T-helper 1 cell treated with Interleukin-12 subunit alpha and Interleukin-12 subunit beta and Interleukin-4 antibody, amounts not matched to agents 30 μg/mL and 1 μg/mL, for 36 hours (primary cell): ENCODE measurements around the gene ST6GAL2.

ENCODE experiments used
- H3K27ac Mint-ChIP-seq: one replicate; pipeline ENCODE4 v1.8.0; 2021; ENCODE audit warnings: mild to moderate bottlenecking, mixed read lengths
- H3K27me3 Mint-ChIP-seq: one replicate; pipeline ENCODE4 v1.8.0; 2021; ENCODE audit warnings: low read depth, mixed read lengths
- H3K36me3 Mint-ChIP-seq: one replicate; pipeline ENCODE4 v1.8.0; 2021; ENCODE audit warnings: low read depth, mixed read lengths
- H3K4me1 Mint-ChIP-seq: one replicate; pipeline ENCODE4 v1.8.0; 2021; ENCODE audit warnings: low read depth, mixed read lengths
- H3K4me3 Mint-ChIP-seq: one replicate; pipeline ENCODE4 v1.8.0; 2021; ENCODE audit warnings: mild to moderate bottlenecking, moderate library complexity, mixed read lengths
- H3K9me3 Mint-ChIP-seq: one replicate; pipeline ENCODE4 v1.8.0; 2021; ENCODE audit warnings: mixed read lengths

ST6GAL2 gene

DNA sequence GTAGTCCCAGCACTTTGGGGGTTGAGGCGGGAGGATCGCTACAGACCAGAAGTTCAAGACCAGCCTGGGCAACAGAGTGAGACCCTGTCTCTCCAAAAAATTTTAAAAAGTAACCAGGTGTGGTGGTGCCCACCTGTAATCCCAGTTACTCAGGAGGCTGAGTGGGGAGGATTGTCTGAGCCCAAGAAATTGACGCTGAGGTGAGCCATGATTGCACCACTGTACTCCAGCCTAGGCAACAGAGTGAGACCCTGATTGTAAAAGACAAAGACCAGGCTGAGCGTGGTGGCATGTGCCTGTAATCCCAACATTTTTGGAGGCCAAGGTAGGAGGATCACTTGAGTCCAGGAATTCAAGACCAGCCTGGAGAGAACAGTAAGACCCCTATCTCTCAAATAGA, 7.8 kb downstream of the ST6GAL2 start:
- H3K36me3 Mint-ChIP-seq: no peaks in the 10 kb centered on the region
- no peak overlapping the region for H3K4me3 Mint-ChIP-seq
- H3K4me1 Mint-ChIP-seq: no peaks in the 10 kb centered on the region

DNA sequence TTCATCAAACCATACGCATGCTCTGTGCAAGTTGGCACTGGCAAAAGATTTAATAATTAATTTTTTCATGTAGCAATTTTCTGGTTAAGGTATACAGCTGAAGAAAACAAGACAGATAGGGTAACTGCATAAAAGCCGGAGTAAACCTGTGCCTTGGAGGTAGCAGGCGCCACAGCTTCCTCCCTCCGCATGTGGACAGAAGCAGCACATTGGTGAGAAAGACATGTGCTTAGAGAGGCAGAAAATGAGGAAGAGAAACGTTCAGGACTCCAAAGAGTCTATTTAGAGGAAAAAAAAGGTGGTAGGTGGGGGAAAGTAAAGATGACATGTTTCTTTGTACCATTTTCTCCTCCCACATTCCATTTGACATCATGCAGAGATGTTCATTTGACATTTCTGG, 9.3 kb downstream of the ST6GAL2 start:
- Mint-ChIP-seq H3K27me3 (no peaks in the 10 kb centered on the region), H3K4me1 (no peaks in the 10 kb centered on the region), H3K9me3 (no peaks in the 10 kb centered on the region), H3K27ac (no peak overlapping the region), H3K4me3 (no peak overlapping the region), H3K36me3 (no peaks in the 10 kb centered on the region)

More for the DNA sequence above, 7.8 kb downstream of the ST6GAL2 start:
- Mint-ChIP-seq H3K27ac (no peak overlapping the region), H3K9me3 (no peaks in the 10 kb centered on the region), H3K27me3 (no peaks in the 10 kb centered on the region)

DNA sequence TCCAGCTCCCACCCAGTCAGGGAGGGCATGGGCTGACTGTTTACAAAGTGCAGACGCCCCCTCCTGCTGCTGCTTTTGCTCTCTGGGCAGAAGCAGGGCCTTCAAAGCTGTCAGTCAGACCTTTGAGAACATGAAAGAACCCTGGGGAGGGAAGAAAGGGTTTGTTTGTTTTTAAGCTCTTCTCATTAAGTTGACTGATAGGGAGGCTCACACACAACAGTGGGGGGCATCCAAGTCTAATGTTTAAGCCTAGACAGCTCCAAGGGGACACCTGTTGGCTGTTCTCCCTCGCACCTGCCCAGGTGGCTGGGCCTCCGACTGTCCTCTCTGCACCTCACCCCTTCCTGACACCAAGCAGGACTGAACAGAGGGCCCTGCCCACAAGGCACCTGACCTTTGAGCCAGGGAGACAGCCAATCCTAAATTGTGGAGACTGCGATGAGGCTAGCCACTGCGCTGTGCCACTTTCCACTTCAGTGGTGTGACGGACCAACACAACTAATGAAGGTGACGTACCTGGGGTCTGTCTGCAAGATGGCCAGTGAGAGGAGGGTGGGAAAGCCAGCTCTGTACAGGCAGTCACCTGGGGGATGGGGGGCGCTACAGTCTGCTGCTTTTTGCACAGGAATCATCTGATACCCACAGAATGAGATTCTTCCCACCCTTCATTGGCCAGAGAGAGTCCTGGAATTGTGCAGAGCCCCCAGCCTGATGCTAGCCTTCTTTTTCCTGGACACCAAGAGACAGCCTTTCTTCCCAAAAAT, 16.3 kb downstream of the ST6GAL2 start:
- no peaks in the 10 kb centered on the region for H3K27me3 Mint-ChIP-seq
- H3K27ac Mint-ChIP-seq: no peak overlapping the region
- H3K4me3 Mint-ChIP-seq: no peak overlapping the region
- no peaks in the 10 kb centered on the region for H3K9me3 Mint-ChIP-seq
- H3K36me3 Mint-ChIP-seq: no peaks in the 10 kb centered on the region
- H3K4me1 Mint-ChIP-seq: no peaks in the 10 kb centered on the region

DNA sequence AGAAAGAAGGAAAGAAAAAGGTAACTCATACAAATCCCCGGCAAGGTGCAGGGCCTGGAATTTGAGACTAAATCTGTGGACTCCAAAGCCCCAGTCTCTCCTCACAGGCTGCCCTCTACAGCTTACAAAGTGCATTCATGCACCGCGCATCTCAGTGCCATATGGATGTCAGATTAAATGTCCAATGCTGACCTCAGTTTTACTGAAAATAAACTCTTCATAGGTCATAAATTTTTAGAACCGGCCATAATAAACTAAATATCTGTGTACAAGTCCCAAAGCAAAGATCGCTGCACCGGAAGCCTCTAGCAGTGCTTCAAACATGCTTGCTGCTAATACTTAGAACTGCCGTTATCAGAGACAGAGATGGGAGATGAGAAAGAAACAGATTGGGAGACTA, 17.7 kb downstream of the ST6GAL2 start:
- Mint-ChIP-seq H3K4me3 (no peak overlapping the region), H3K27me3 (no peaks in the 10 kb centered on the region), H3K36me3 (no peaks in the 10 kb centered on the region), H3K27ac (no peak overlapping the region), H3K4me1 (no peaks in the 10 kb centered on the region), H3K9me3 (no peaks in the 10 kb centered on the region)

DNA sequence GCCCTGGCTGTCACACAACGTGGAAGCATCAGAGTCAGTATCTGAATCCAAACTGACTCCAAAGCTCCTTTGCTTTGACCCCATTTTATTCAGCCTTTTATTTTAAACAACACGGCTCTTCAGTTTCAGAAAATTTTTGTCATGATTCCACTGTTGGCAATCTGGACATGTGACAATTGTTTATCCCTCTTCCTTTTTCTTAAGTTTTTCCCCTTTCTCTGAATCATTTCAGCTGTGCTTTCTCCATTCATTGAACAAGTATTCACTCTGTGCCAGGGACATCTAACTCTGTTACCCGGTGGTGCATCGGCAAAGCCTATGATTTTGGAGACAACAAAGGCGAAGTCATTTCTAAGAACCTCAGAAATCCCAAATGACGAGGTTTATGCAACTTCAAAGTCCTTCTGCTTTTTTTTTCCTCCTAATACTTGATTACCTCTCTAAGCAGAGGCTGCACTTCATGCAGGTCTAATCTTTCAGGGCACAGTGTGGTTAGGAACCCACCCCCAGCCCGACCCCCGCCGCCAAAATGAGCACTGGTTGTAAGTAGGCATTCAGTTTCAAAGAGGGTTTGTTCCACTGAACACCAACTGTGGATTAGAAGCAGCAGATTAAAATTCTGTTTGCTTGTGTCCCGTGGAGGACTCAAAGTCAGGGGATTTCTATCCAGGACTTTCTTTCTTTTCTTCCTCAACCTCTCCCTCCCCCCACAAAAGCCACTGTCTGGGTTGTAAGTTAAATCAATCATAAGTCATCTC, 18.6 kb downstream of the ST6GAL2 start:
- Mint-ChIP-seq H3K27ac (no peak overlapping the region), H3K4me3 (no peak overlapping the region), H3K4me1 (no peaks in the 10 kb centered on the region)

DNA sequence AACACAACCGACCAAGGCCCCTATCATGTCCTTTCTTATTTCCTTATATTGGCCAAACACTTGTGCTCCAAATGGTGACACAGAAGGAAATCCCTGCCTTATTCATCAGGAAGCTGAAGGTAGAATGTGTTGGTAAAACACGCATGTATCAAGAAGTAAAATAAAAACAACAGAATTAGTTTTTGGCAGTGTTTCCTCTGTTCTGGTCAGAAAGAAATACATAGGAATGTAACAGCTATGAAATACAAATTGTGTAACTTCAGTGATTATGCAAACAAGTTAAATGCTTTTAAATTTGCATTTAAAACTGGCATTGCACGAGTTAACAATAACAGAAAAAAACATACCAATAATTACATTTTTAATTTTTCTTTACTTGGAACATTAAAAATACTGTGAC, 19.3 kb downstream of the ST6GAL2 start:
- Mint-ChIP-seq H3K36me3 (no peaks in the 10 kb centered on the region), H3K4me1 (no peaks in the 10 kb centered on the region), H3K27me3 (no peaks in the 10 kb centered on the region), H3K27ac (no peak overlapping the region), H3K4me3 (no peak overlapping the region), H3K9me3 (no peaks in the 10 kb centered on the region)

More for the DNA sequence above, 18.6 kb downstream of the ST6GAL2 start:
- H3K36me3 Mint-ChIP-seq: no peaks in the 10 kb centered on the region
- H3K9me3 Mint-ChIP-seq: no peaks in the 10 kb centered on the region
- no peaks in the 10 kb centered on the region for H3K27me3 Mint-ChIP-seq

DNA sequence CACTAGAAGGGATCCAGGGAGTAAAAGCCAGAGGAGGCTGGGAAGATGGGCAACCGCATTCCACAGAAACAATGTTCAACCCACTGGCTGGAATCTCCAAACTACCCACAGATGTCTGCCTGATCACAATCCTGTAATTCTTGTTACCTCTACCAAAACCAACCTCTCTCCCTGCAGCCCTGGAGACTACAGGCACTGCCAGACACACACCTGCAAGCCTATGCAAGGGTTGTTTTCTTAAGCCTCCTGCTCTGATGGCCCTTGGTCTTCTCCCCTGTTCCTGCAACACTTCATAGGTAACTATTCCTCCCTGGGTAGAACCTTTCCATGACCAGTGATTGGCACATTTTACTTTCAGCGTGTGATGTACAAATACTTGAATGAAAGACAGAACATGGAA, 21.9 kb downstream of the ST6GAL2 start:
- H3K36me3 Mint-ChIP-seq: no peaks in the 10 kb centered on the region
- no peaks in the 10 kb centered on the region for H3K27me3 Mint-ChIP-seq
- no peak overlapping the region for H3K27ac Mint-ChIP-seq
- H3K4me1 Mint-ChIP-seq: no peaks in the 10 kb centered on the region
- no peaks in the 10 kb centered on the region for H3K9me3 Mint-ChIP-seq
- H3K4me3 Mint-ChIP-seq: no peak overlapping the region

DNA sequence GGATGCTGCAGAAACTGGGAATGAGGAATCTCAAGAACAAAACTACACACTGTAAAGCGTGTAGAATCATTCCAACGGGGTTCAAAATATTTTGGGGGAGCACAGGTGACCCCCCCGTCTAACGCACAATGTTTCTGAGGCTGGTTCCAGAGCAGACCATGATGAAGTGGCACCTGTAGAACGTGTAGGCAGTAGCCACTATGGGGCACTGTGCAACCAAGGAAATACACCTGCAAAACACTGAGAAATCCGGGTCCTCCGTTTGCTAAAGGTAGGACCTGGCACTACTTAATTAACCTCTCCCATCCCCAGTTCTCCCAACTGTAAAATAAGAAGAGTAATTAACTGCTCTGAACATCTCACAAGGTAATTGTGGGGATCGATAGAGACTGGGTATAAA, 22.6 kb downstream of the ST6GAL2 start:
- Mint-ChIP-seq H3K27me3 (no peaks in the 10 kb centered on the region), H3K27ac (no peak overlapping the region), H3K9me3 (no peaks in the 10 kb centered on the region), H3K4me1 (no peaks in the 10 kb centered on the region), H3K36me3 (no peaks in the 10 kb centered on the region), H3K4me3 (no peak overlapping the region)

DNA sequence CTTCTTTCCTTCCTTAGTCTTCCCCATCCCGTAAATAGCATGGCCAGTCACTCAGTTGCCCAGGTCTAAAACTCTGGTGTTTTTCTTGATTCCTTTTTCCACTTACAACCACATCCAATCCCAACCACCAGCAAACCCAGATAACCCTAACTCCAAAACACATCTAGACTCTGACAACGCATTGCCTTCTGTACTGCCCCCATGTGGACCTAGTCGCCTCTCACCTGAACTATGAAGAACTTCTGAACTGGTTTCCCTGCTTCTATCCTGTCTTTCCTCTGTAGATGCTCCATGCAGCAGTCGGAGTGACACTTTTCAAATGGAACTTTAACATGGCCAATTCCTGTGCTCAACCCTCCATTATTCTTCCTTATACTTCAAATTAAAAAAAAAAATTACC, 26.5 kb downstream of the ST6GAL2 start:
- H3K27ac Mint-ChIP-seq: no peak overlapping the region
- H3K9me3 Mint-ChIP-seq: no peaks in the 10 kb centered on the region
- H3K4me3 Mint-ChIP-seq: no peak overlapping the region
- H3K27me3 Mint-ChIP-seq: no peaks in the 10 kb centered on the region
- no peaks in the 10 kb centered on the region for H3K4me1 Mint-ChIP-seq
- H3K36me3 Mint-ChIP-seq: no peaks in the 10 kb centered on the region

DNA sequence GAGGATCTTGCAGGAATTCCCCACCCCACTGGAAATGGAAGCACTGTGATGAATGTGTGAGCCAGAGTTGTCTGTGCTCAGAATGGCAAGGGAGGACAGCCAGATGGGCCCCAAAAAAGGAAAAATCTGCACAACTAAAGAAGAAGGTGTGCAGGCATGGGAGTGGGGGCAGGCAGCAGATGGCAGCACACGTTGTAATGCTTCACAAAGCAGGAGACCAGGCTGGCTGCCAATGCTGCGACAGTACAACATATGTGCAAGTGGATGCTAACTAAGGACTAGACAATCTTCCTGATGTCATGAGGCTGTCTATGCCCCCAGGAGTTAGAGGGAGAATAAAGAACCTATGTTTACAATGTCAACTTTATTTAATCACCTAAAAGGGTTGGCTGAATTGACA, 27.2 kb downstream of the ST6GAL2 start:
- Mint-ChIP-seq H3K9me3 (no peaks in the 10 kb centered on the region), H3K27ac (no peak overlapping the region), H3K27me3 (no peaks in the 10 kb centered on the region), H3K4me3 (no peak overlapping the region), H3K36me3 (no peaks in the 10 kb centered on the region), H3K4me1 (no peaks in the 10 kb centered on the region)

DNA sequence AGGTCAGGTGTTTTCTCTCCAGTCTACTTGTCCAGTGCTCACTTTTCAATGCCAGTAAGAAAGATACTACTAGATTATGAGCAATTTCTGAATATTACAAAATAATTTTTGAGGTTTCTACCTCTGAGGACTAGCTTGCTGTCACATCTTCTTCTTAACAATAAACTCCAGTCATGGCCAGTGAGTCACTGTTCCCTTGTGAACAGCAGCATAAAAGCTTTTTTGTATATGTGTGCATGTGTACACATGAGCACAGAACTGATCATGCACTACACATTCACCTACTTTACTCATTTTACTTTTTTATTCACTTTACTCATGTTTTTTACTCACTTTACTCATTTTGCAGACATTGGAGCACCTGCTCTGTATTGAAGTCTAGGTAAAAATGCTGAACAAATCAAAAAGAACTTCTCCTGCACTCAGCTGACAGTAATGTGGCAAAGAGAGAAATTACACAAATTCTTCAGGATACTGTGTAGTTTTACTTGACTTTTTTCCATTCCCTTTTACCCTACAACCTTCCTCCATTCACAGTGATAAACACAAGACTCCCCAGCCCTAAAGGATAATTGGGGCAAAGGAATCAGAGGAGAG, 28.0 kb downstream of the ST6GAL2 start:
- Mint-ChIP-seq H3K4me1 (no peaks in the 10 kb centered on the region), H3K27ac (no peak overlapping the region), H3K36me3 (no peaks in the 10 kb centered on the region), H3K9me3 (no peaks in the 10 kb centered on the region), H3K4me3 (no peak overlapping the region), H3K27me3 (no peaks in the 10 kb centered on the region)

DNA sequence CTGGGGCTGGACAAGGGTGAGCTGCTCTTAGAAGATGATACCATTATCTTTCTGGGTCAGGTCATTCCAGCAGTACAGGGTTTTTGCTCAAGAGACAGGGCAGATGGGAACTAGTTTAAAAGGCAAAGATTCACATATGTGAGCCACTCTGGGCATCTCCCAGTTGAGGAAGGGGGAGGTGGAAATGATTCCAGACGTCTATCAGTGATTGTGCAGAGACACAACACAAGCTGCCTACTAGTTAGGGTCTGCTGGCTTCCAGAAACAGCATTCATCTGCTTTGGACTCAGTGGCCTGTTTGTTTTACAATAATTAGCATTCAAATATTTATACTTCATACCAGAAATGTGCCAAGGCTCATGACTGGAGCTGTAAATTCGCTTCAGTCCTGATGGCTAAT, 32.3 kb downstream of the ST6GAL2 start:
- Mint-ChIP-seq H3K27ac (no peak overlapping the region), H3K27me3 (no peaks in the 10 kb centered on the region), H3K4me3 (no peak overlapping the region), H3K9me3 (no peaks in the 10 kb centered on the region), H3K36me3 (no peaks in the 10 kb centered on the region), H3K4me1 (no peaks in the 10 kb centered on the region)

DNA sequence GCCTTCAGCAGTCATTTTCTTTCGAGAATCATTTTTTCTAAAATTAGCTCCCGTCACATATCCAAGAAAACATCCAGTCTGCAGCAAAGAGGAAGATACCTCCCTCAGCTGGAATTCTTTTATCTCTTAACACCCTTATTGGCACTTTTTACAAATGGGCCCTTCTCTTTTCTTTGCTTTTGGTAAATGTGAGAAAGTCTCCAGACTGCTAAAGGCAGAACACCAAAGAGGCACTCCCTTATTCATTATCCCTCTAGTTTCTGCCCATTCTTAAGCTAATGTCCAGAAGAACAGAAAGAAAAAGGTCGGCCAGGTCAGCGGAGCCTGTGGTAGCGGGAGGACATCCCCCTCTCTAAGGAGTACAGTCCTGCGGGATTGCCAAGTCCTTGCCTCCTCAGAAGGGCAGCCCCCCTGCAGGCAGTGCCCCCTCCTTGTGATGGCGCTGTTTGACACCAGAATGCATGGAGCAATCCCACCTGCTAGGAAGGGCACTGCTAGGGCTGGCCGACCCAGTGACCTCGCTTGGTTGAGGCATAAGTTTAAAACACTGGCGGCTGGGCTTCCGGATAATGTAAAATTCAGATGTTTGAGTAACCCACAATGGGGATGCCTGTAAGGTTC, 34.0 kb downstream of the ST6GAL2 start:
- Mint-ChIP-seq H3K4me1 (no peaks in the 10 kb centered on the region), H3K4me3 (no peak overlapping the region), H3K36me3 (no peaks in the 10 kb centered on the region), H3K27me3 (no peaks in the 10 kb centered on the region), H3K9me3 (no peaks in the 10 kb centered on the region), H3K27ac (no peak overlapping the region)

DNA sequence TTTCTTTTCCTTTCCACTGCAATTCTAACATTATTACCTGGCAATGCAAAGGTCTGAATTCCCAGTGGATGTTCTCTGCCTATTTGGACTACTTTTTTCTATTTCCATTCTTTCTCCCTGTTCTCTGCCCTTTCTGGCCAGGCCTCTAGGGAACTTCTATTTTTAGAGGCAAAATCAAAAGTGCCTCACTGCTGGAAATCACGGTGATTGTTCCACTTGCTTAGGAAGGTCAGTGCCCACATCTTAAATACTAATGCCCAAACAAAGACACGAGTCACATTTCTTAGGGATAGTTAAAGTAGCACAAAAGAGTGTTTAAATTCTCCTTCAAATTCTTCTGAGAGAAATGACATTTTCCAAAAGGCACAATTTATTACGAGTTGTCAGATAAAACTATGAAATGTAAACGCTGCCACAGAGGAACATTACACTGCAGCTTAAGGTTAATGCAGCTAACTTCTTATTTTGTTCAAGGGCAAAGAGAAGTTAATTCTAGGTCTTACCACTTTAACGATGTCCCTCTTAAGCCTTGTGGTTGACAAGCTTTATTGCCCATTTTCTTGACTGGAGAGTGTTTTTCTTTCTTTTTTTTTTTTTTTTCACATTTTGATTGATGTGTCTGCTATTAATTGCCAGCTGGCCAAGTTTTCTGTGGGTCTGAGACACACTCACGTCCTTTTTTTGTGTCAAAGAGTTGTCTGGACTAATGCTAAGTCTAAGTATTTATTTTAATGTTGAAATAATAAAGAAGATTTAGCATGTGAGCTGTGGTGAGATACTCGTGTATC, 34.7 kb downstream of the ST6GAL2 start:
- Mint-ChIP-seq H3K9me3 (no peaks in the 10 kb centered on the region), H3K27ac (no peak overlapping the region), H3K4me1 (no peaks in the 10 kb centered on the region), H3K4me3 (no peak overlapping the region), H3K27me3 (no peaks in the 10 kb centered on the region), H3K36me3 (no peaks in the 10 kb centered on the region)
